Parathyroid adenoma (tissue), 2 donors: Measurements from ENCODE around the gene SEC31B.

ENCODE experiments used
- H2AFZ ChIP-seq: fragments of 300-600 bp; sonication (generic); one replicate; pipeline ENCODE4 v1.7.0; 2017; ENCODE audit warnings: antibody characterized with exemption, mild to moderate bottlenecking
- H3K27ac ChIP-seq: fragments of 300-600 bp; sonication (generic); one replicate; pipeline ENCODE4 v1.7.0; 2017
- H3K27me3 ChIP-seq: fragments of 300-600 bp; sonication (generic); one replicate; pipeline ENCODE4 v1.7.0; 2017; ENCODE audit warnings: low read length; ENCODE audit not compliant: control insufficient read depth, insufficient read depth
- H3K36me3 ChIP-seq: fragments of 300-600 bp; sonication (generic); one replicate; pipeline ENCODE4 v1.7.0; 2017; ENCODE audit warnings: low read length; ENCODE audit not compliant: control insufficient read depth, insufficient read depth
- H3K4me1 ChIP-seq: fragments of 300-600 bp; sonication (generic); one replicate; pipeline ENCODE4 v1.7.0; 2017; ENCODE audit warnings: control low read depth
- H3K4me2 ChIP-seq: fragments of 300-600 bp; sonication (generic); one replicate; pipeline ENCODE4 v1.7.0; 2017; ENCODE audit warnings: low read length
- H3K4me3 ChIP-seq: fragments of 300-600 bp; sonication (generic); one replicate; pipeline ENCODE4 v1.7.0; 2017; ENCODE audit warnings: low read depth, low read length
- H3K79me2 ChIP-seq: fragments of 300-600 bp; sonication (generic); one replicate; pipeline ENCODE4 v1.7.0; 2017; ENCODE audit warnings: control low read depth
- H3K9ac ChIP-seq: fragments of 300-600 bp; sonication (generic); one replicate; pipeline ENCODE4 v1.7.0; 2017; ENCODE audit warnings: mild to moderate bottlenecking
- H3K9me3 ChIP-seq: fragments of 300-600 bp; sonication (generic); one replicate; pipeline ENCODE4 v1.7.0; 2017; ENCODE audit warnings: low read length; ENCODE audit not compliant: control insufficient read depth
- TF ChIP-seq, protein P1 (sequence below): fragments of 300-600 bp; sonication (generic); IDR thresholded peaks from one replicate; pipeline ENCODE4 v1.7.0; 2017; ENCODE audit warnings: antibody characterized with exemption, mild to moderate bottlenecking
- donor health status: primary hyperparathyroidism.

The SEC31B gene

DNA sequence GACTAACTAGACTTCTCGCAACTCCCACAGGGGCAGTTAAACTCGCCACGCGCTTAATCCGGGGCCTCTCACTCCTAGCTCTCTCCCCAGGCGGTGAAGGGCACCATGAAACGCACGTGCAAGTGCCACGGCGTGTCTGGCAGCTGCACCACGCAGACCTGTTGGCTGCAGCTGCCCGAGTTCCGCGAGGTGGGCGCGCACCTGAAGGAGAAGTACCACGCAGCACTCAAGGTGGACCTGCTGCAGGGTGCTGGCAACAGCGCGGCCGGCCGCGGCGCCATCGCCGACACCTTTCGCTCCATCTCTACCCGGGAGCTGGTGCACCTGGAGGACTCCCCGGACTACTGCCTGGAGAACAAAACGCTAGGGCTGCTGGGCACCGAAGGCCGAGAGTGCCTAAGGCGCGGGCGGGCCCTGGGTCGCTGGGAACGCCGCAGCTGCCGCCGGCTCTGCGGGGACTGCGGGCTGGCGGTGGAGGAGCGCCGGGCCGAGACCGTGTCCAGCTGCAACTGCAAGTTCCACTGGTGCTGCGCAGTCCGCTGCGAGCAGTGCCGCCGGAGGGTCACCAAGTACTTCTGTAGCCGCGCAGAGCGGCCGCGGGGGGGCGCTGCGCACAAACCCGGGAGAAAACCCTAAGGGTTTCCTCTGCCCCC lies 37.4 kb downstream of the SEC31B start:
- no peaks in the 10 kb centered on the region for H3K4me1 ChIP-seq
- no peaks in the 10 kb centered on the region for H3K36me3 ChIP-seq
- H3K79me2 ChIP-seq: no peaks in the 10 kb centered on the region
- no peak overlapping the region for H3K9ac ChIP-seq
- no peaks in the 10 kb centered on the region for H3K27me3 ChIP-seq
- peak overlapping the region; percentile 11 for H3K27ac ChIP-seq
- H2AFZ ChIP-seq: peak overlapping the region; percentile 69
- peak overlapping the region; percentile 57 for H3K4me3 ChIP-seq
- H3K4me2 ChIP-seq: peak overlapping the region; percentile 99
- TF ChIP-seq, protein P1, sequence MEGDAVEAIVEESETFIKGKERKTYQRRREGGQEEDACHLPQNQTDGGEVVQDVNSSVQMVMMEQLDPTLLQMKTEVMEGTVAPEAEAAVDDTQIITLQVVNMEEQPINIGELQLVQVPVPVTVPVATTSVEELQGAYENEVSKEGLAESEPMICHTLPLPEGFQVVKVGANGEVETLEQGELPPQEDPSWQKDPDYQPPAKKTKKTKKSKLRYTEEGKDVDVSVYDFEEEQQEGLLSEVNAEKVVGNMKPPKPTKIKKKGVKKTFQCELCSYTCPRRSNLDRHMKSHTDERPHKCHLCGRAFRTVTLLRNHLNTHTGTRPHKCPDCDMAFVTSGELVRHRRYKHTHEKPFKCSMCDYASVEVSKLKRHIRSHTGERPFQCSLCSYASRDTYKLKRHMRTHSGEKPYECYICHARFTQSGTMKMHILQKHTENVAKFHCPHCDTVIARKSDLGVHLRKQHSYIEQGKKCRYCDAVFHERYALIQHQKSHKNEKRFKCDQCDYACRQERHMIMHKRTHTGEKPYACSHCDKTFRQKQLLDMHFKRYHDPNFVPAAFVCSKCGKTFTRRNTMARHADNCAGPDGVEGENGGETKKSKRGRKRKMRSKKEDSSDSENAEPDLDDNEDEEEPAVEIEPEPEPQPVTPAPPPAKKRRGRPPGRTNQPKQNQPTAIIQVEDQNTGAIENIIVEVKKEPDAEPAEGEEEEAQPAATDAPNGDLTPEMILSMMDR: peak; percentile 75
- H3K9me3 ChIP-seq: no peaks in the 10 kb centered on the region

DNA sequence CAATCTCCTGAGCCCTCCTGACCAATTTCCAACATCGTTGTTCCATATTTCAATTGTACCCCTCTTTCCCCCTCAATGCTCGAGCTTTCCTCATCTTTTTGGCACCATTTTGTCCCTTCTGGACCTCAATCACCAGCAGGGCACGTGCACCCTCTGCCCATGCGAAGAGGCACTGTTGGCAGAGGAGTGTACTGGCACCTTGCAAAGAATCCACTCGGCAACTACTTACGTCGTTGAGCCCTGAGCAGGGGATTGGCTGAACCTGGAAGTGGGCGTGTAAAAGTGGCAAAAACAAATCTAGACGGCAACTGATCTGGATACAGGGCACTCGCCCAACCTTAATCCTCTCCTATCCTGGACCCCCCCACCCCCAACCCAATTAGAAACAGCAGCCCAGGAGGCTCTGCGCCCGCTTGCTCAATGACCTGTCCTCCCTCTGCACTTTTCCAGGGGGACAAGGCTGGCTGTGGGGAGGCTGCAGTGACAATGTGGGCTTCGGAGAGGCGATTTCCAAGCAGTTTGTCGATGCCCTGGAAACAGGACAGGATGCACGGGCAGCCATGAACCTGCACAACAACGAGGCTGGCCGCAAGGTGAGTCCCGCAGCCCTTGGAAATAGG lies 38.1 kb downstream of the SEC31B start:
- Histone ChIP-seq H3K4me3 (peak overlapping the region; percentile 57), H3K4me1 (no peaks in the 10 kb centered on the region), H3K36me3 (no peaks in the 10 kb centered on the region), H3K9me3 (no peaks in the 10 kb centered on the region), H3K27ac (no peak overlapping the region), H3K79me2 (no peaks in the 10 kb centered on the region), H3K27me3 (no peaks in the 10 kb centered on the region), H2AFZ (peak overlapping the region; percentile 69), H3K9ac (no peak overlapping the region), H3K4me2 (peak overlapping the region; percentile 99)
- TF ChIP-seq, protein P1: no peak

DNA sequence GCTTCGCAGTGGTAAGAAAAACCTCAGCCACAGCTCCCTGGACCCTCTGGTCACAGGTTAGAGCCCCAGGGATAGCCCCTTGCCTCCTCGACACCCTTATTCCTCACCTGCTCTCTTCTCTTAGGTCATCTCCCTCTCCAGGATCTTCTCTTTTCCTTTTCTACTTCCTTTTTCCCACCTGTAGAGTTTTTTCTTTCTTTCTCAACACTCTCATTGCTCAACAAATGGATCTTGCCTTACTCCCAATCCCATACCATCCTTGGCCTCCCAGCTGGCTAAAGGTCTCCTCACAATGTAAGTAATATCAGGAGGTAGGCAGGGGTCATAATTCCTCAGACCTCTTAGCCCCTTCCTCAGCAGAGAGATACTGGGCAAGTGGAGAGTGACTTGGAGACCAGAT lies 39.7 kb downstream of the SEC31B start:
- H3K27me3 ChIP-seq: no peaks in the 10 kb centered on the region
- no peaks in the 10 kb centered on the region for H3K79me2 ChIP-seq
- H3K4me1 ChIP-seq: no peaks in the 10 kb centered on the region
- no peaks in the 10 kb centered on the region for H3K9me3 ChIP-seq
- H3K27ac ChIP-seq: no peak overlapping the region
- no peak overlapping the region for H3K4me3 ChIP-seq
- no peak overlapping the region for H2AFZ ChIP-seq
- H3K36me3 ChIP-seq: no peaks in the 10 kb centered on the region
- no peak overlapping the region for H3K9ac ChIP-seq
- TF ChIP-seq, protein P1: no peak
- H3K4me2 ChIP-seq: no peak overlapping the region

DNA sequence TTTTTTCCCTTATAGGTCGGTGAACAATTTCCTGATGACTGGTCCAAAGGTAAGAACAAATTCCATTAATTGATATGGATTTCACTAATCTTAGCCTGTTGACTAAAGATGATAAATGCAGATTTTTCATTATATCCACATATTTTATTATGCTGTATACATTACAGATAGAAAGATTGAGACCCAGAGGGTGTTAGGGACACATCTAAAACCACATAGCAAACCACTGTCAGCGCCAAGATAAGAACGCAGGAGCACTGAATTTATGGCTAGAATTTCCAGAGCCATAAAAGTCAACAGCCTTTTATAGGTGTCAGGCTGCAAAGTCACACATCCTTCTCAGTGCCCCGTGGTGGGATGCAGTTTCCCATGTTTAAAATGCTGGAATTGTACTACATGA lies 40.6 kb downstream of the SEC31B start:
- H3K9me3 ChIP-seq: no peaks in the 10 kb centered on the region
- H3K4me1 ChIP-seq: no peaks in the 10 kb centered on the region
- no peaks in the 10 kb centered on the region for H3K36me3 ChIP-seq
- no peaks in the 10 kb centered on the region for H3K79me2 ChIP-seq
- no peak overlapping the region for H3K4me2 ChIP-seq
- no peaks in the 10 kb centered on the region for H3K27me3 ChIP-seq
- H3K9ac ChIP-seq: no peak overlapping the region
- TF ChIP-seq, protein P1: no peak
- no peak overlapping the region for H3K27ac ChIP-seq
- no peak overlapping the region for H2AFZ ChIP-seq
- H3K4me3 ChIP-seq: no peak overlapping the region

DNA sequence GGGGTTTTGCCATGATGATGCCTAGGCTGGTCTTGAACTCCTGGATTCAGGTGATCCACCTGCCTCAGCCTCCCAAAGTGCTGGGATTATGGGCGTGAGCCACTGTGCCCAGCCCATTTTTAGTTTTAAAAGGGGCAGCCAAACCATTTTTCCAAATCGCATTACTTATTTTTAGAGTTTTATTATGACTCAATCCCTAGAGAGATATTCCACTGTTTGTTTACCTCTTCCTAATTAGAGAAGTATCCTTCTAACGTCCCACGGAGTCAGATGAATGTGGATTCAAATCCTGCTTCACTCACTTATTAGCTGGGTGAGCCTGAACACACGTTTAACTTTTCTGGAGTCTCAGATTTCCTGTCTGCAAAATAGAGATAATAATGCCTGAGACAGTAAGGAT lies 41.7 kb downstream of the SEC31B start:
- H3K27me3 ChIP-seq: no peaks in the 10 kb centered on the region
- no peaks in the 10 kb centered on the region for H3K79me2 ChIP-seq
- TF ChIP-seq, protein P1: no peak
- H3K4me2 ChIP-seq: no peak overlapping the region
- no peak overlapping the region for H3K9ac ChIP-seq
- H2AFZ ChIP-seq: no peak overlapping the region
- no peaks in the 10 kb centered on the region for H3K4me1 ChIP-seq
- H3K36me3 ChIP-seq: no peaks in the 10 kb centered on the region
- H3K4me3 ChIP-seq: no peak overlapping the region
- H3K27ac ChIP-seq: no peak overlapping the region
- no peaks in the 10 kb centered on the region for H3K9me3 ChIP-seq
